Left renal pelvis (tissue), 4 donors: Measurements from ENCODE around the gene SGCD. TPM values are rescaled to one million over a fixed set of nuclear protein-coding genes. Genes with fewer than 3 reads are reported as not detected.

Source experiments
- DNase-seq, 4 donors: peaks; one replicate each; pipeline ENCODE4 v3.0.0-alpha.2; 2013; ENCODE audit warnings: low read depth in 4 of 4, low spot score in 3 of 4
- polyA plus RNA-seq, 4 donors: library from polyadenylated mRNA; unstranded; fragments of 120-200 nt; gene quantifications; one replicate each; pipeline ENCODE4 v1.2.1, GENCODE V29; 2013; ENCODE audit not compliant: insufficient read length in 4 of 4

The SGCD gene
- polyA plus RNA-seq, 4 donors, result 4.0 to 9.5 (median 5.8) TPM

GRCh38 chr5:156753846-156754245 lies 426.9 kb downstream of the SGCD start:
- no peak for DNase-seq

DNA sequence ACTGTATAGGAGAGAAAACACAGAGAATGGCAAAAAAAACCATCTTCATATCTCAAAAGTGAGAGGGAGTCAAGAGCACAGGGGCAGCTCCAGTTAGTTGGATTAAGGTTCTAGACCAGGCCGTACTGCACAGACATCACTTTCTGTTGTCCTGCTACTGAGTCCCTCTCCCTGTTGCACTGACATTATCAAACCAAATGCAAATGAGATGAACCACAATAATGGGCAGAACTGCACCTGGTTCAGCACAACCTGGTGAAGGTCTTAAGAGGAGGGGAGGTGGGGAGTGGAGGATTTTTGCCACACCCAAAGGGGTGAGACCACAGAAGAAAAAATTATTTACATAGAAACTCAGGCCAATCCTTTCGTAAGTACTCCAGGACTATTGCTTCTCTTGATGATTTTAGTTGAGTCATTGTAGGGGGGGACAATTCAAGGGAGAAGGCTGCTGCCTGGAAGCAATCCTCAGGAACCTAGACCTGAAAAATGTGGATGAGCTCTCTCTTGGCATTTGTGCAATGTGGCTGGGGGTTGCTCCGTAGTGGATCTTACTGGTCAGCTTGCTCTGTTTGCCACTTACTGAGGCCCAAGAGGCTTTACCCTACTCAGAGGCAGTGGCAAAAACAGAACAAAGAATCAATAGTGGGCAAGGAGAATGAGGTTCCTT lies 428.6 kb downstream of the SGCD start:
- no peak for DNase-seq

GRCh38 chr5:156758011-156758791 lies 431.2 kb downstream of the SGCD start:
- no peak for DNase-seq

DNA sequence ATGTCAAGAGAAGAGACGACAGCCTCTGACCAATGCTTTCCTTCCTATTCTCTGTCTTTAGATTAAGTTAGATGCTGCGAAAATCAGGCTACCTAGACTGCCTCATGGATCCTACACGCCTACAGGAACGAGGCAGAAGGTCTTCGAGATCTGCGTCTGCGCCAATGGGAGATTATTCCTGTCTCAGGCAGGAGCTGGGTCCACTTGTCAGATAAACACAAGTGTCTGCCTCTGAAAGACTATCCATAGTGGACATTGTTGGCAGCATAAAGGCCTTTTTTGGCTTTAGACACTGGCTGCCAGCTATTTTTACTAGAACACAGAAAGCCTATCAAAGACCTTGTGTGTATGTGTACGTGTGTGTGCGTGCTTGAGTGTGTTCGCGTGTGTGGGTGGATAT lies 432.2 kb downstream of the SGCD start:
- DNase-seq, result no peak

GRCh38 chr5:156762771-156763170 lies 435.8 kb downstream of the SGCD start:
- no peak for DNase-seq

DNA sequence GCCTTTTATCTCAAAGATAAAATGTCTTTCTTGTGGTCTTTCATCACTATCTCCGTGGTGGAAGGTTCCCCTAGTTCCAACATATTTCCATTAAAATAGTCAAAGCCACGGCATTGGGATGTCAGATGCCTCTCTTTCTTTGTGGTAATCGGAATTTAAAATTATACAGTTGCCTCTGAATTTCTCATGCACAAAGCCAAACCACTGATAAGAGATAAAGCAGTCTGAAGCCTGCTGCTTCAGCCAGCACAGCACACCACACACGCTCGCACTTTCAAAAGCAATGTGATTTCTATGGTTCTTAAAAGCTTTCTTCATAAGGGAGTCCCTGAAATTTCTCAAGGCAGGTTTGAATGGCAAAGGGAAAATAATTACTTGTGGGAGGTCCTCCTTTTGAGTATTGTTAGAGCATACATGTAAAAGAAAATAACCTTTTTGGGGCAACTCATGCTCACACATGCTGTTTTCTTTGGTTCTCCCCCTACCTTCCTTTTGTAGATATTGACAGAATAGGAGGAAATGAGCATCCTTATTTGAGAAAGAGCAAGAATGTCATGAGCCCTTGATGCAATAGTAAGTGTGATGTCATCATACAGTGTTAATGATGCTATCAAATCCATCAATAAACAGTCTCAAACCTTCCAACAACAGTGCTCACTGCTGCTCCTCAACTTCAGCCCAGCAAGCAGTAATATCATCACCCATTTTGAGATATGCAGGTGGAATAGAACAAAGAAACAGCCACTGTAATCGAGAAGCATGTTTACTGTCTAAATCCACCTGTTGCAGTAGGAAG lies 437.4 kb downstream of the SGCD start:
- no peak for DNase-seq

GRCh38 chr5:156774273-156774672 lies 447.3 kb downstream of the SGCD start:
- DNase-seq, result no peak

GRCh38 chr5:156778139-156778706 lies 451.3 kb downstream of the SGCD start:
- no peak for DNase-seq

DNA sequence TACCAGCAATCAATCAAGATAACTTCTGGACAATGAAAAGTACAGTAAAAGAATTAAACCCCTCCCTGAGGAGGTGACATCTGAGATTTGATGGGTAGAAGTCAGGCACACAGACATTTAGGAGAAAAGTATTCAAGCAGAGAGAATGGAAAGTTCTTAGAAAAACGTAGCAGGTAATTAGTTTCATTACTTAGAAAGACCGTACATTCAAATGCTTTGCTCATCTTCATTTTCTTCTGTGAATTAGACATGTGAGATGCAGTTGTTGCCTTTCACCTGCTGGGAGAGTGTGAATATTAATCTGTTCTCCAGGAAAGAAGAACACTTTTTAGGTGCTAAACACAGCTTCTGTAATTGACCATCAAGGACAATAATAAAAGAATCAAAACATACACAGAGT lies 451.8 kb downstream of the SGCD start:
- DNase-seq, result no peak

DNA sequence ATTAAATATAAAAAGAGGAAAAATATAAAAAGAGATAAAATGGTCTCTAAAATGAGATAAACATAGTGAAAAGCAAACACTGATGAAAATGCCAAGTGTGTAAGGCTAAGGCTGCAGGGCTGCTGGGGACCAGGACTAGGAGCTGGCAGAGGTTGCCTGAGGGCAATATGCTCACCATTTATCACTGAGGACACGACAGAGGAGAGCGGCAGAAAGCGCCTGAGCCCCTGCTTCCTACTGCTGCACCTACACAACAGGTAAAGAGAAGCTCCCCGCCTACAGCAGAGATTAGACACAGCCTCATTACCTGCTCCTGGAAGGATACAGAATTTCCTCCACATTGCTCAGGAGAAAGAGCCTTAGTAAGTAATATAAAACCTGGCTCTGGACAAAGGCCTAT lies 452.5 kb downstream of the SGCD start:
- no peak for DNase-seq

DNA sequence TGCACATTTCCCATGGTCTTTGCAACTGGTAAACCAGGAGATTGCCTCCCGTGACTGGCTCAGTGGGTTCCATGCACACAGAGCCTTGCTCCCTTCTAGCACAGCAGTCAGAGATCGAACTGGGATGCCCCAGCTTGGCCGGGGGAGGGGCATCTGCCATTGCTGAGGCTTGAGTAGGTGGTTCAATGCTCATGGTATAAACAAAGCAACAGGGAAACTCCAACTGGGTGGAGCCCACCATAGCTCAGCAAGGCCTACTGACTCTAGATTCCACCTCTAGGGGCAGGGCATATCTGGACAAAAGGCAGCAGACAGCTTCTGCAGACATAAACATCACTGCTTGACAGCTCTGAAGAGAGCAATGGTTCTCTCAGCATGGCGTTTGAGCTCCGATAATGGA lies 456.1 kb downstream of the SGCD start:
- no peak for DNase-seq

- no peak for DNase-seq
Observed at GRCh38 chr5:156794687-156795086, 467.7 kb downstream of the SGCD start.

DNA sequence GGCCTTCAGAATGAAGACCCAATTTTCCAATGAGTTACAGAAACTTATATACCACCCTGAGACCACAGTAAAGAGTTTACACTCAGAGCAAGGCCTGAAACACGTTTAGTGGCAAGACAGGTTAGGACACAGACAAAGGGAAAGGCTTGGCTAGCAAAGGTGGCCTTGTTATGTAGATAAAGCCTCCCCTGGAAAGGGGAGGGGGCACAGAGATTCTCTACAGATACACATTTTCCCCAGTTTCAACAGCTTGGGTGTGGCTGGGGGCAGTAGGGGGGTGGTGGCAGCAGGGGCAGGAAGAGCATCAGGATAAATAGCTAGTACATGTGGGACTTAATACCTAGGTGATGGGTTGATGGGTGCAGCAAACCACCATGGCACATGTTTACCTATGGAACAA lies 471.2 kb downstream of the SGCD start:
- DNase-seq, result no peak

GRCh38 chr5:156799171-156799570 lies 472.2 kb downstream of the SGCD start:
- DNase-seq, result no peak

DNA sequence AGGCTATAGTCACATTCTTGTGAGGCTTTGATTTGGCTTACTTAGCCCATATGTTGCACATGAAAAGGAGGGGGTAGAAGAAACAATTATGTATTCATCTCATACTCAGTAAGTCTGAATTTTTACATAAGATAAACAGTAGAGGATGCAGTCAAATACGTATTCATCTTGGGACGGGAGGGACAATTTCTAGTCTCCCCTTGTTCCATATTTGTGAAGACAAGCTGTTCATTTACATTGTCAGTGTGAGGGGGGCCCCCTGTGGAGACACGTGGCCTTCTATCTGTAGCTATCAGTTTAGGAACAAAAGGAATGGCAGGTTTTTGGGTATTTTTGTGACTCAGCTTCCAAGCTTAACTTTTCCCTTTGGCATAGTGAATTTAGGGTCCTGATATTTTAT lies 474.0 kb downstream of the SGCD start:
- no peak for DNase-seq

DNA sequence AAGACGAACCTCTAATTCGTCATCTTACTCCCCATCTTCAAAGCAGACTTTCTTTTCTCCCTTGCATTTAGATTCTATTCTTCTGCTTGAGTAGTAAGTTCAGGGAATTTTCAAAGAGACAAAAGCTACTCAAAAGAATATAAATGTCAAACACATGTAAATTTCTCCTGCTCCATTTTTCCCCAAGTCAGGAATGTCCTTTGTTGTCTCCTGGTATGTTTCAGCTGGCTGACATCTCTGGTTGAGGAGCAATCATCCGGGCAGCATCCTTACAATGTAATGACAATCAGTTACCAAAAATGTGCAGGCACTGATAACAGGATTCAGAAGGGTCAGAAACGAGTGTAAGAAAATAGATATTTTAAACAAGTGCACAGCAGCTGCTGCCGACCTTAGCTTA lies 475.5 kb downstream of the SGCD start:
- DNase-seq, result no peak

DNA sequence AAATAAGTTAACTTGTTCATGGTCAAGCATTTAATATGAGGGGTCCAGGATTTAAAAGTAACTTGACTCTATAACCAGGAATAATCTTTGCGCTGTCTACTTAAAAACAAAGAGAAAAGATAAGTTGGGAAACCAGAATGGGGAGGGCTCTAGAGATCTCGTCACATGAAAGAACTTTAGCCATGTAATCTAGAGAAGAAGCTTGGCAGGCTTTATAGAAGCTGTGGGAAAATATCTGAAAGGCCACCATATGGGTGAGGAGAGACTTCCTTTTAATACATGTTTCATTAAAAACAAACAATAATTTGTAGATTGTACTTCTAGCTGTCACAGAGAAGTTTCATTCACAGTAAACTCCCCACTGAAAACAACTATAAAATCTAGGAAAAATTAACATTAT lies 476.4 kb downstream of the SGCD start:
- DNase-seq, result no peak

GRCh38 chr5:156812959-156813358 lies 486.0 kb downstream of the SGCD start:
- no peak for DNase-seq

DNA sequence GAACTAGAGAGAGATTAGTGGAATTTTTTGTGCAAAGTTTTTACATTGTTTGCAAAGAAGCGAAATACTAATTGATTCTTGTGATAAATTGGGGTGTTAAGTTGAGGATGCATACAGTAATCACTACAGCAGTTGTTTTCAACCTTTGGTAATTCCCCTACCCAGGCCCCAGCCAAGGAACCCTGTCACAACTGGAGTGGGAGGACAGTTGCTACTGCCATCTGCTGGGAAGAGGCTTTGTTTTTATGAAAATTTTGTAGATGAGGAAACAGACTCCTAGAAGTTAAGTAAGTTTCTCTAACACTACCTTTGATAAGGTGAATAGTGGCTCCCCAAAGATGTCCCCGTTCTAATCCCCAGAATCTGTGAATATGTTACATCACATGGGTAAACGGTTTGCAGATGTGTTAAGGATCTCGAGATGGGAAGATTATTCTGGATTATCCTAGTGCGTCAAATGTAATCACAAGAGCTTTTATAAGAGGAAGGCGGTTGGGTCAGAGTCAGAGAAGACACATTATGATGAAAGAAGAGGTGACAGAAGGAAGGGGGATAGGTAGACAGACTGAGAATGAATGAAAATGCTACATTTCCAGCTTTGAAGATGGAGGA lies 489.1 kb downstream of the SGCD start:
- DNase-seq, result no peak
